Pancreas (tissue), 10 donors: ENCODE measurements around the gene GRIK5. TPM values are rescaled to one million over a fixed set of nuclear protein-coding genes. Genes with fewer than 3 reads are reported as not detected.

Experiments
- ATAC-seq, 4 donors: fragments of 200-7000 bp; cut with Tn5 transposase; one replicate each; pipeline versions ENCODE4 v1.8.0 to v1.9.1; 2020; ENCODE audit warnings: mild to moderate bottlenecking in 4 of 4, moderate library complexity in 4 of 4
- DNase-seq, 6 donors: peaks; one replicate each; pipeline ENCODE4 v3.0.0-alpha.2; 2020
- FAIRE-seq: peaks from 2 replicates; lab custom pipeline; 2012; peaks lifted over from hg19 to GRCh38; lab: Jason Lieb, UNC
- H3K27ac ChIP-seq, 4 donors: fragments of 200-600 bp; sonication (generic); 1 replicate in 3 of 4; 2 replicates in 1 of 4; pipeline versions ENCODE4 v1.5.0 to v1.8.0; 2020
- H3K27me3 ChIP-seq, 4 donors: fragments of 200-600 bp; one replicate each; pipeline ENCODE4 v1.8.0; 2021
- H3K36me3 ChIP-seq, 3 donors: fragments of 200-600 bp; sonication (generic) in 1 of 3; one replicate each; pipeline versions ENCODE4 v1.5.0 to v1.8.0; 2020 to 2021
- H3K4me1 ChIP-seq, 3 donors: fragments of 200-600 bp; one replicate each; pipeline ENCODE4 v1.8.0; 2021
- H3K4me3 ChIP-seq, 4 donors: fragments of 200-600 bp; sonication (generic) in 2 of 4; one replicate each; pipeline versions ENCODE4 v1.5.0 to v1.8.0; 2020 to 2021
- H3K9me3 ChIP-seq, 4 donors: fragments of 200-600 bp; one replicate each; pipeline ENCODE4 v1.8.0; 2021
- CTCF ChIP-seq, 4 donors: fragments of 200-600 bp; sonication (generic) in 3 of 4; IDR thresholded peaks; one replicate each; pipeline versions ENCODE4 v1.5.0 to v1.8.0; 2021; ENCODE audit warnings: antibody characterized with exemption in 4 of 4
- WGBS, 2 donors: extraction: QIAGEN DNeasy Blood & Tissue Kit; methylation state at CpG; one replicate each; pipeline ENCODE4 v1.1.7; 2013; 5-methylcytosine and 5-hydroxymethylcytosine counted together
- intact Hi-C, 3 donors: fragments of 100-400 bp; cut with DNase I; formaldehyde crosslinking; loops; one replicate each; pipeline versions ENCODE4 v1.11.1 to v1.14.2; 2022
- polyA plus RNA-seq, 2 donors: library from polyadenylated mRNA; stranded (reverse); fragments of 200-250 nt; gene quantifications; one replicate each; pipeline ENCODE4 v1.2.3, GENCODE V29; 2013
- total RNA-seq, 6 donors: library from RNA; stranded (reverse); fragmentation: NEBNext Ultra II Directional in 4 of 6; extraction: Animal tissue kit (Norgen Biotek cat#: 25700) in 4 of 6; gene quantifications; one replicate each; pipeline versions ENCODE4 v1.2.1 to v1.2.4, GENCODE V29; 2021 to 2023
- donor health status: healthy with polysubstance abuse.
- donor health status: DM: no; HTN: no; CAD: no; lungs with moderate emphysema.
- donor health status: DM: no; HTN: no; CAD: no.
- donor health status: control.
- donor health status: control.
- donor health status: Bipolar disorder and iron deficiency.
- donor health status: DM: yes; HTN: yes; CAD: no.
- donor health status: DM: no; HTN: no; CAD: no.
- donor health status: DM: no; HTN: no; CAD: no.
- donor health status: DM: yes; HTN: yes; CAD: no.

The GRIK5 gene
- total and polyA plus RNA-seq, 8 donors: 1.9 to 10.5 (median 3.4) TPM

- TF ChIP-seq CTCF (IDR thresholded peaks at IDR 0.05): no peak
- Histone ChIP-seq H3K36me3 (no peaks in the 10 kb centered on the region), H3K4me1 (no peaks in the 10 kb centered on the region), H3K27me3 (peaks cover 0 to 28% (median under 1%) of the 10 kb centered on the region in 4 donors), H3K9me3 (no peaks in the 10 kb centered on the region), H3K27ac (no peak overlapping the region), H3K4me3 (no peak overlapping the region)
- FAIRE-seq (no peak), DNase-seq (peak in 5 of 6 donors; percentile 21 to 85 (median 57)), ATAC-seq (peak; percentile 71 to 88 (median 80))
- intact Hi-C loops: no loop called here
- WGBS, 2 donors: 1 to 2% methylated on average over 34 to 35 of the region's 35 CpGs
Measured at GRCh38 chr19:41997121-41997850, 72.7 kb downstream of the GRIK5 start.

GRCh38 chr19:41995959-41996797 lies 73.8 kb downstream of the GRIK5 start:
- Histone ChIP-seq H3K36me3 (no peaks in the 10 kb centered on the region), H3K27me3 (peaks cover 0 to 28% (median 1%) of the 10 kb centered on the region in 4 donors), H3K4me1 (no peaks in the 10 kb centered on the region), H3K9me3 (no peaks in the 10 kb centered on the region), H3K27ac (no peak overlapping the region), H3K4me3 (no peak overlapping the region)
- 31 to 36% methylated on average over 11 to 12 of the region's 12 CpGs for WGBS, 2 donors
- DNase-seq: no peak
- no peak for TF ChIP-seq CTCF (IDR thresholded peaks at IDR 0.05)
- intact Hi-C loops: no loop called here
- no peak for FAIRE-seq
- no peak for ATAC-seq

GRCh38 chr19:41994994-41995958 lies 74.7 kb downstream of the GRIK5 start:
- H3K4me3 ChIP-seq: no peak overlapping the region
- intact Hi-C loops: no loop called here
- H3K27ac ChIP-seq: no peak overlapping the region
- H3K9me3 ChIP-seq: no peaks in the 10 kb centered on the region
- no peak for FAIRE-seq
- peaks cover 0 to 26% (median 1%) of the 10 kb centered on the region in 4 donors for H3K27me3 ChIP-seq
- no peaks in the 10 kb centered on the region for H3K4me1 ChIP-seq
- no peak for TF ChIP-seq CTCF (IDR thresholded peaks at IDR 0.05)
- H3K36me3 ChIP-seq: no peaks in the 10 kb centered on the region
- ATAC-seq: no peak
- WGBS, 2 donors: 75 to 83% methylated on average over 19 of the region's 19 CpGs
- no peak for DNase-seq

GRCh38 chr19:41994521-41994971 lies 75.5 kb downstream of the GRIK5 start:
- no peaks in the 10 kb centered on the region for H3K9me3 ChIP-seq
- H3K4me1 ChIP-seq: no peaks in the 10 kb centered on the region
- H3K4me3 ChIP-seq: peak overlapping the region in 1 of 4 donors; percentile 54
- 25% methylated on average over 13 of the region's 13 CpGs for WGBS, 2 donors
- FAIRE-seq: no peak
- ATAC-seq: no peak
- no peak overlapping the region for H3K27ac ChIP-seq
- no peak for TF ChIP-seq CTCF (IDR thresholded peaks at IDR 0.05)
- no peaks in the 10 kb centered on the region for H3K36me3 ChIP-seq
- intact Hi-C loops: no loop called here
- peaks cover 0 to 19% (median 1%) of the 10 kb centered on the region in 4 donors for H3K27me3 ChIP-seq
- peak in 1 of 6 donors; percentile 33 for DNase-seq
